Measurements from ENCODE around the gene CEP55.

DNA sequence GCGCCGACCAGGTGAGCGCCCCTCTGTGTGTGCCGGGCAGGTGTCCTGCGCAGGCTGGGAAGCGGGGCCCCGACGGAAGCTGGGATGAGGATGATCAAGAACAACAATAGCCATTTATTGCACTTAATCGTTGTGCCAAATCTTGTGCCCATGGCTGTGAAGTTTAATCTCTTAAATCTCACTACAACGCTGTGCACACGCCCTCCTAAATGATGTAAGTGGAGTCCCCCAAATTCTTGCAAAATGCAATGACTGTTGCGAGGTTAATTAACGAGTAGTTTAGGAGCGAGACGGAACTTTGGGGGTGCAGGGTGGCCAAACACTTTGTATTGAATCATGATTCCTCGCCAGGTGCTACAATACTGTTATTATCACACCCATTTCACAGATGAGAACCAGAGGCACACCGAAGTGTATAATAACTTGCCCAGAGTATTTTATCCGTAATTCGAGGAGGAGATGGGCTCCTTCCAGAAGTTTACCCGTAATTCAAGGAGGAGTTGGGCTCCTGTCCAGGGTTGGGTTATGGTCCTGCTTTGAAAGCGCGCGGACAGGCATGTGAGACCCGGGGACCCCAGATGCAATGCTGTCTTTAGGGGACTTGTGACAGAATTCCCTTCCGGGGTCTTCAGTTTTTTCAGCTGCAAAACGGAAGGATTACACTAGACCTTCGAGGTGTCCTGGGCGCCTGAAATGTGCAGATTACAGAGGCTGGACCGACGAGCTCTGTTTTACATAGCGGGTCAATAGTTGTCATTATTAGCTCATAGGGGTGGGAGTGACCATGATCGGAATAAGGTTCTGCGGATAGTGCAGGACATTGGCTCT is 71.1 kb downstream of the CEP55 start:
- TF ChIP-seq GATA3 (IDR thresholded peaks at IDR 0.05; ENCODE audit: low read depth, low read length) (no peak), GATA2 (IDR thresholded peaks at IDR 0.05; ENCODE audit: low read depth, low read length) (no peak)

Measured in SH-SY5Y (cell line).